ENCODE results near the gene SCAMP5. TPM values are rescaled to one million over a fixed set of nuclear protein-coding genes. Genes with fewer than 3 reads are reported as not detected.

SCAMP5 gene
- total RNA-seq, 6 experiments from 2014 or later: 6.4 to 11.2 (median 6.9) TPM

- no peak overlapping the region for H3K4me3 Mint-ChIP-seq
- peaks cover 15% of the 10 kb centered on the region for H3K4me1 Mint-ChIP-seq (ENCODE audit: low read depth)
- no peaks in the 10 kb centered on the region for H3K9me3 Mint-ChIP-seq
- DNase-seq: peak; percentile 12
- no peaks in the 10 kb centered on the region for H3K36me3 Mint-ChIP-seq (ENCODE audit: low read depth)
- H3K27me3 Mint-ChIP-seq (ENCODE audit: insufficient read depth): peaks cover 17% of the 10 kb centered on the region
- TF ChIP-seq CTCF (IDR thresholded peaks at IDR 0.05): peak; percentile 67
- H3K27ac Mint-ChIP-seq: no peak overlapping the region
These were observed 7.2 kb upstream of the SCAMP5 start for GRCh38 chr15:74988007-74988800.

- Mint-ChIP-seq H3K9me3 (no peaks in the 10 kb centered on the region), H3K27me3 (ENCODE audit: insufficient read depth) (peaks cover 18% of the 10 kb centered on the region), H3K36me3 (ENCODE audit: low read depth) (no peaks in the 10 kb centered on the region), H3K4me1 (ENCODE audit: low read depth) (peaks cover 5% of the 10 kb centered on the region; the same call in 1 of the 2 replicates), H3K27ac (no peak overlapping the region), H3K4me3 (no peak overlapping the region)
- no peak for TF ChIP-seq CTCF (IDR thresholded peaks at IDR 0.05)
- no peak for DNase-seq
These were observed 5.8 kb upstream of the SCAMP5 start for GRCh38 chr15:74989527-74989926.

GRCh38 chr15:74992619-74993018, 2.7 kb upstream of the SCAMP5 start:
- Mint-ChIP-seq H3K27ac (no peak overlapping the region), H3K9me3 (no peaks in the 10 kb centered on the region; the same call in 1 of the 2 replicates), H3K4me1 (ENCODE audit: low read depth) (peaks cover 20% of the 10 kb centered on the region), H3K4me3 (no peak overlapping the region), H3K36me3 (ENCODE audit: low read depth) (peaks cover 5% of the 10 kb centered on the region), H3K27me3 (ENCODE audit: insufficient read depth) (peaks cover 13% of the 10 kb centered on the region)
- no peak for TF ChIP-seq CTCF (IDR thresholded peaks at IDR 0.05)
- DNase-seq: no peak

GRCh38 chr15:74994236-74994635, 1.1 kb upstream of the SCAMP5 start:
- DNase-seq: no peak
- Mint-ChIP-seq H3K9me3 (no peaks in the 10 kb centered on the region; the same call in 1 of the 2 replicates), H3K27ac (no peak overlapping the region), H3K27me3 (ENCODE audit: insufficient read depth) (peaks cover 14% of the 10 kb centered on the region), H3K4me1 (ENCODE audit: low read depth) (peaks cover 20% of the 10 kb centered on the region), H3K36me3 (ENCODE audit: low read depth) (peaks cover 7% of the 10 kb centered on the region), H3K4me3 (no peak overlapping the region)
- no peak for TF ChIP-seq CTCF (IDR thresholded peaks at IDR 0.05)

- peaks cover 14% of the 10 kb centered on the region for H3K27me3 Mint-ChIP-seq (ENCODE audit: insufficient read depth)
These were observed 678 bp upstream of the SCAMP5 start for GRCh38 chr15:74994685-74995084.

More at GRCh38 chr15:74994685-74995084, 678 bp upstream of the SCAMP5 start:
- Mint-ChIP-seq H3K4me1 (ENCODE audit: low read depth) (peaks cover 20% of the 10 kb centered on the region), H3K9me3 (no peaks in the 10 kb centered on the region; the same call in 1 of the 2 replicates), H3K4me3 (peak overlapping the region; percentile 83), H3K27ac (no peak overlapping the region), H3K36me3 (ENCODE audit: low read depth) (peaks cover 7% of the 10 kb centered on the region)
- DNase-seq: no peak
- no peak for TF ChIP-seq CTCF (IDR thresholded peaks at IDR 0.05)
